Esophagus muscularis mucosa (tissue), 3 donors: ENCODE results near the gene LHX4.

ENCODE experiments used
- POLR2A ChIP-seq: fragments of 450-650 bp; IDR thresholded peaks from one replicate; pipeline ENCODE4 v1.6.1; 2017; ENCODE audit warnings: antibody characterized with exemption, moderate library complexity, mild to moderate bottlenecking, low read depth
- POLR2AphosphoS5 ChIP-seq, 2 donors: sonication (generic); formaldehyde crosslinking; IDR thresholded peaks; one replicate each; pipeline ENCODE4 v1.6.1; 2017; ENCODE audit warnings: antibody characterized with exemption in 2 of 2
- TF ChIP-seq, protein P1 (sequence below), 3 experiments: fragments of 200-600 bp in 2 of 3; fragments of 450-650 bp in 1 of 3; sonication (generic) in 2 of 3; IDR thresholded peaks; one replicate each; pipeline ENCODE4 v1.5.1; 2017 to 2019; ENCODE audit warnings: antibody characterized with exemption in 3 of 3, mild to moderate bottlenecking in 2 of 3, moderate library complexity in 1 of 3

DNA sequence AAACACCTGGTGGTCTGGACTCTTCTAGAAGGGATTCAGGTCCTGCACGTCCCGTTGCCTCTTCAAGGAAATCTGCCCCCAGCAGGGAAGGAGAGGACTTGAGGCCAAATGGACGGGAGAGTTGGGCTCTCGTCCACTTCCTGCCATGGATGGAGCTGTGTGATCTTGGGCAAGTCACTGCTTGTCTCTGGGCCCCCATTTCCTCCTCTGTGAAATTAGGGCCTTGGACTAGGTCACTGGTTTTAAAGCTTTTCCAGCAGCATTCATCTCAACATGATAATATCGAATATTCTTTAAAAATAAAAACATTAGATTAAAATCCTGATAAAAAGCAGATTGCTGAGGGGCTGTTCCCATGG lies 26.9 kb downstream of the LHX4 start:
- TF ChIP-seq POLR2AphosphoS5 (IDR thresholded peaks at IDR 0.05) = no peak
- no peak for TF ChIP-seq POLR2A
- TF ChIP-seq, protein P1, sequence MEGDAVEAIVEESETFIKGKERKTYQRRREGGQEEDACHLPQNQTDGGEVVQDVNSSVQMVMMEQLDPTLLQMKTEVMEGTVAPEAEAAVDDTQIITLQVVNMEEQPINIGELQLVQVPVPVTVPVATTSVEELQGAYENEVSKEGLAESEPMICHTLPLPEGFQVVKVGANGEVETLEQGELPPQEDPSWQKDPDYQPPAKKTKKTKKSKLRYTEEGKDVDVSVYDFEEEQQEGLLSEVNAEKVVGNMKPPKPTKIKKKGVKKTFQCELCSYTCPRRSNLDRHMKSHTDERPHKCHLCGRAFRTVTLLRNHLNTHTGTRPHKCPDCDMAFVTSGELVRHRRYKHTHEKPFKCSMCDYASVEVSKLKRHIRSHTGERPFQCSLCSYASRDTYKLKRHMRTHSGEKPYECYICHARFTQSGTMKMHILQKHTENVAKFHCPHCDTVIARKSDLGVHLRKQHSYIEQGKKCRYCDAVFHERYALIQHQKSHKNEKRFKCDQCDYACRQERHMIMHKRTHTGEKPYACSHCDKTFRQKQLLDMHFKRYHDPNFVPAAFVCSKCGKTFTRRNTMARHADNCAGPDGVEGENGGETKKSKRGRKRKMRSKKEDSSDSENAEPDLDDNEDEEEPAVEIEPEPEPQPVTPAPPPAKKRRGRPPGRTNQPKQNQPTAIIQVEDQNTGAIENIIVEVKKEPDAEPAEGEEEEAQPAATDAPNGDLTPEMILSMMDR (IDR thresholded peaks at IDR 0.05) = no peak
